Measurements from ENCODE around the gene GATB.

DNA sequence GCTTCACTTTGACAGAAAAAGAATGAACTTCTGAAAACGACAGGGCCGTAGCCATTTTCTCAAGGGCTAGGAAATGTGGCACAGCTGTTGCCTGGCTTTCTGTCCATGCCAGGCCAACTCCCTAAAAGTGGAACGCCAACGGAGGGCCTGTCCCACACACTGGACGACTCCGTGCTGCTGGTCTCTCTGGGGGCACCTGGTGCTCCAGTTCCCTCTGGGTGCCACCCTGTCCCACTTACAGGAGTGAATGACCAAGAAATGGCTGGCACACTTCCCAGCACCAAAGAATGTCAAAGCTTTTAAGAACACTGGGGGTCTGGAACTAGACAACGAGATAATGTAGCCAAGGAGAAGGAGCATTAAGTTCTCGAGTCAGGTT is 40.9 kb downstream of the GATB start:
- TF ChIP-seq, protein P1, sequence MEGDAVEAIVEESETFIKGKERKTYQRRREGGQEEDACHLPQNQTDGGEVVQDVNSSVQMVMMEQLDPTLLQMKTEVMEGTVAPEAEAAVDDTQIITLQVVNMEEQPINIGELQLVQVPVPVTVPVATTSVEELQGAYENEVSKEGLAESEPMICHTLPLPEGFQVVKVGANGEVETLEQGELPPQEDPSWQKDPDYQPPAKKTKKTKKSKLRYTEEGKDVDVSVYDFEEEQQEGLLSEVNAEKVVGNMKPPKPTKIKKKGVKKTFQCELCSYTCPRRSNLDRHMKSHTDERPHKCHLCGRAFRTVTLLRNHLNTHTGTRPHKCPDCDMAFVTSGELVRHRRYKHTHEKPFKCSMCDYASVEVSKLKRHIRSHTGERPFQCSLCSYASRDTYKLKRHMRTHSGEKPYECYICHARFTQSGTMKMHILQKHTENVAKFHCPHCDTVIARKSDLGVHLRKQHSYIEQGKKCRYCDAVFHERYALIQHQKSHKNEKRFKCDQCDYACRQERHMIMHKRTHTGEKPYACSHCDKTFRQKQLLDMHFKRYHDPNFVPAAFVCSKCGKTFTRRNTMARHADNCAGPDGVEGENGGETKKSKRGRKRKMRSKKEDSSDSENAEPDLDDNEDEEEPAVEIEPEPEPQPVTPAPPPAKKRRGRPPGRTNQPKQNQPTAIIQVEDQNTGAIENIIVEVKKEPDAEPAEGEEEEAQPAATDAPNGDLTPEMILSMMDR (tag by site-specific recombination; IDR thresholded peaks at IDR 0.05), result no peak
- TF ChIP-seq KLF16 (tag by site-specific recombination; IDR thresholded peaks at IDR 0.05), result no peak
- TF ChIP-seq ZNF202 (tag by site-specific recombination; IDR thresholded peaks at IDR 0.05; ENCODE audit: borderline replicate concordance), result no peak
- TF ChIP-seq EGR2 (tag by site-specific recombination; IDR thresholded peaks at IDR 0.05; ENCODE audit: low read depth), result no peak
- TF ChIP-seq ZNF146 (tag by site-specific recombination; IDR thresholded peaks at IDR 0.05), result no peak
- no peak for TF ChIP-seq ZBTB20 (tag by site-specific recombination; IDR thresholded peaks at IDR 0.05)
- no peak for TF ChIP-seq KLF1 (tag by site-specific recombination; IDR thresholded peaks at IDR 0.05)
- TF ChIP-seq ZNF121 (tag by site-specific recombination; IDR thresholded peaks at IDR 0.05), result no peak
- no peak for TF ChIP-seq ZNF571 (tag by site-specific recombination; IDR thresholded peaks at IDR 0.05)

Measured in HEK293 (cell line).